CD4-positive, alpha-beta T cell (primary cell): ENCODE data around the gene RNF7. TPM values are rescaled to one million over a fixed set of nuclear protein-coding genes. Genes with fewer than 3 reads are reported as not detected.
"Not testable (repeated sequence)": the region's sequence is repeated elsewhere in the genome, so short reads cannot be mapped to it uniquely, and the experiment has no call there.

Source experiments
- ATAC-seq: fragments of 200-7000 bp; cut with Tn5 transposase; one replicate; pipeline ENCODE4 v1.10.0; 2022; ENCODE audit warnings: mild to moderate bottlenecking; ENCODE audit not compliant: poor library complexity
- CTCF ChIA-PET: fragments of 350-600 bp; sonication (Branson Sonifier 250); formaldehyde crosslinking; loops from one replicate; lab custom pipeline; 2021; ENCODE audit warnings: antibody characterized with exemption, inconsistent platforms; lab: Charles Lee
- POLR2A ChIA-PET: fragments of 350-600 bp; sonication (Branson Sonifier 250); formaldehyde crosslinking; loops from one replicate; lab custom pipeline; 2021; ENCODE audit warnings: antibody characterized with exemption, inconsistent platforms; lab: Charles Lee
- DNase-seq, 14 experiments: peaks; one replicate each; pipeline ENCODE4 v3.0.0-alpha.2; 2013 to 2020; ENCODE audit warnings: mixed read lengths in 2 of 14
- H3K27ac ChIP-seq, 2 donors: one replicate each; pipeline versions ENCODE4 v1.5.1 to v1.7.0; 2013; ENCODE audit warnings: low read length in 2 of 2, low read depth in 1 of 2, mild to moderate bottlenecking in 1 of 2
- H3K27me3 ChIP-seq, 2 experiments: 1 replicate in 1 of 2; 2 replicates in 1 of 2; pipeline versions ENCODE4 v1.6.1 to v1.7.0; 2013; ENCODE audit warnings: low read length in 2 of 2, control low read depth in 1 of 2, mild to moderate bottlenecking in 1 of 2, moderate library complexity in 1 of 2; ENCODE audit not compliant: insufficient read depth in 2 of 2, control insufficient read depth in 1 of 2
- H3K36me3 ChIP-seq: one replicate; pipeline ENCODE4 v1.6.1; 2013; ENCODE audit warnings: low read length, control low read depth; ENCODE audit not compliant: insufficient read depth
- H3K4me1 ChIP-seq: one replicate; pipeline ENCODE4 v1.6.1; 2013; ENCODE audit warnings: low read length, control low read depth; ENCODE audit not compliant: insufficient read depth
- H3K4me3 ChIP-seq: one replicate; pipeline ENCODE4 v1.5.1; 2013; ENCODE audit warnings: mild to moderate bottlenecking, low read length, moderate library complexity
- H3K9me3 ChIP-seq, 2 experiments: 1 replicate in 1 of 2; 2 replicates in 1 of 2; pipeline versions ENCODE4 v1.6.1 to v1.7.0; 2013; ENCODE audit warnings: low read length in 2 of 2, mild to moderate bottlenecking in 2 of 2, control low read depth in 1 of 2, moderate library complexity in 1 of 2; ENCODE audit not compliant: control insufficient read depth in 1 of 2, insufficient read depth in 1 of 2
- H3K27ac Mint-ChIP-seq: one replicate; pipeline ENCODE4 v1.8.0; 2020; ENCODE audit warnings: mixed read lengths
- H3K27me3 Mint-ChIP-seq: one replicate; pipeline ENCODE4 v1.8.0; 2021; ENCODE audit warnings: mixed read lengths
- H3K36me3 Mint-ChIP-seq: one replicate; pipeline ENCODE4 v1.8.0; 2021; ENCODE audit warnings: low read depth, mixed read lengths
- H3K4me1 Mint-ChIP-seq: one replicate; pipeline ENCODE4 v1.8.0; 2021; ENCODE audit warnings: low read depth, mixed read lengths
- H3K4me3 Mint-ChIP-seq: one replicate; pipeline ENCODE4 v1.8.0; 2020; ENCODE audit warnings: mild to moderate bottlenecking, mixed read lengths
- H3K9me3 Mint-ChIP-seq: one replicate; pipeline ENCODE4 v1.8.0; 2020; ENCODE audit warnings: mixed read lengths
- CTCF ChIP-seq: fragments of 200-600 bp; IDR thresholded peaks from one replicate; pipeline ENCODE4 v1.8.0; 2022; ENCODE audit warnings: antibody characterized with exemption, mild to moderate bottlenecking
- intact Hi-C, 2 experiments: fragments of 100-400 bp; cut with DNase I in 1 of 2; cut with micrococcal nuclease in 1 of 2; formaldehyde crosslinking; loops; one replicate each; pipeline versions ENCODE4 v1.15.1 to v1.9.0; 2023 to 2025; cut with DNase I, micrococcal nuclease
- total RNA-seq, 174 experiments: library from RNA in 2 of 174; stranded (reverse) in 2 of 174; gene quantifications; one replicate each; pipeline ENCODE4 v1.2.3 and lab custom pipeline; 2021 to 2026

Gene RNF7
- total RNA-seq, 2 experiments from 2014 or later: 60.7 to 65.7 TPM

- CTCF ChIA-PET: no interaction called here
- no peaks in the 10 kb centered on the region for H3K36me3 Mint-ChIP-seq
- Histone ChIP-seq H3K36me3 (no peaks in the 10 kb centered on the region), H3K9me3 (no peaks in the 10 kb centered on the region), H3K4me3 (no peak overlapping the region), H3K27me3 (no peaks in the 10 kb centered on the region), H3K27ac (no peak overlapping the region), H3K4me1 (no peaks in the 10 kb centered on the region)
- DNase-seq (no peak), ATAC-seq (no peak)
- no peak overlapping the region for H3K4me3 Mint-ChIP-seq
- no peak for TF ChIP-seq CTCF
- intact Hi-C loops: no loop called here
- POLR2A ChIA-PET: interaction anchor here (1.1 kb wide), 2 partner anchors 9 to 54 kb away, joined by 3 to 5 read pairs; no protein-coding TSS in a partner anchor
- no peaks in the 10 kb centered on the region for H3K9me3 Mint-ChIP-seq
- no peaks in the 10 kb centered on the region for H3K4me1 Mint-ChIP-seq
- H3K27ac Mint-ChIP-seq: no peak overlapping the region
- H3K27me3 Mint-ChIP-seq: no peaks in the 10 kb centered on the region
Measured at GRCh38 chr3:141788149-141788548, 50.1 kb downstream of the RNF7 start.

DNA sequence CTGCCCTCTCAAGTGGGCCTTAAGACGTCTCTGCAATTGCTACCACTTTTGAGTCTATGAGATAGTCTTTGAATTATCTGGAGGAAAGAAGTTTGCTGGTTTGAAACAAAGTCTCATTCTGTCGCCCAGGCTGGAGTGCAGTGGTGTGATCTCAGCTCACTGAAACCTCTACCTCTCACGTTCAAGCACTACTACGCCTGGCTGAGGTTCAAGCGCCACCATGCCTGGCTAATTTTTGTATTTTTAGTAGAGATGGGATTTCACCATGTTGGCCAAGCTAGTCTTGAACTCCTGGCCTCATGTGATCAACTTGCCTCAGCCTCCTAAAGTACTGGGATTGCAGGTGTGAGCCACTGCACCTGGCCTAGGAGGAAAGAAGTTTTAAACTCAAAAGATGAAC, 50.7 kb downstream of the RNF7 start:
- H3K27ac Mint-ChIP-seq, H3K4me3 ChIP-seq, H3K36me3 Mint-ChIP-seq, H3K4me1 Mint-ChIP-seq, H3K27ac ChIP-seq, H3K27me3 ChIP-seq, CTCF ChIA-PET, H3K4me1 ChIP-seq, intact Hi-C loops, ATAC-seq, H3K9me3 Mint-ChIP-seq, H3K9me3 ChIP-seq, H3K27me3 Mint-ChIP-seq, DNase-seq, H3K36me3 ChIP-seq, H3K4me3 Mint-ChIP-seq: not testable (repeated sequence)
- POLR2A ChIA-PET: interaction anchor here (1.1 kb wide), 2 partner anchors 8 to 55 kb away, joined by 3 to 5 read pairs; no protein-coding TSS in a partner anchor

- no peaks in the 10 kb centered on the region for H3K27me3 ChIP-seq
- TF ChIP-seq CTCF: no peak
- ATAC-seq (no peak), DNase-seq (no peak)
- H3K4me3 Mint-ChIP-seq: no peak overlapping the region
- no peaks in the 10 kb centered on the region for H3K36me3 Mint-ChIP-seq
- intact Hi-C loops: no loop called here
- H3K9me3 ChIP-seq: no peaks in the 10 kb centered on the region
- peaks cover 6% of the 10 kb centered on the region for H3K4me1 Mint-ChIP-seq
- no peak overlapping the region for H3K27ac ChIP-seq
- peaks cover 6% of the 10 kb centered on the region for H3K4me1 ChIP-seq
- H3K9me3 Mint-ChIP-seq: no peaks in the 10 kb centered on the region
- H3K27me3 Mint-ChIP-seq: no peaks in the 10 kb centered on the region
- ChIA-PET POLR2A (no interaction called here), CTCF (no interaction called here)
- H3K36me3 ChIP-seq: no peaks in the 10 kb centered on the region
- no peak overlapping the region for H3K27ac Mint-ChIP-seq
- H3K4me3 ChIP-seq: no peak overlapping the region
Measured at GRCh38 chr3:141789281-141789680, 51.2 kb downstream of the RNF7 start.

GRCh38 chr3:141790171-141790570, 52.1 kb downstream of the RNF7 start:
- no peak overlapping the region for H3K27ac Mint-ChIP-seq
- Histone ChIP-seq H3K27me3 (no peaks in the 10 kb centered on the region), H3K27ac (no peak overlapping the region), H3K4me1 (peaks cover 15% of the 10 kb centered on the region), H3K36me3 (no peaks in the 10 kb centered on the region), H3K9me3 (no peaks in the 10 kb centered on the region), H3K4me3 (no peak overlapping the region)
- intact Hi-C loops: loop anchor here in 1 of 2 experiments (10.0 kb wide), 1 partner anchor 55 kb away; the partner anchor contains the start of gene RNF7
- H3K4me3 Mint-ChIP-seq: no peak overlapping the region
- peaks cover 15% of the 10 kb centered on the region for H3K4me1 Mint-ChIP-seq
- H3K36me3 Mint-ChIP-seq: no peaks in the 10 kb centered on the region
- POLR2A ChIA-PET: no interaction called here
- DNase-seq: no peak
- no peak for ATAC-seq
- H3K9me3 Mint-ChIP-seq: no peaks in the 10 kb centered on the region
- no peaks in the 10 kb centered on the region for H3K27me3 Mint-ChIP-seq
- CTCF ChIA-PET: no interaction called here
- TF ChIP-seq CTCF: no peak
